Measurements from ENCODE around the gene SNX13. TPM values are rescaled to one million over a fixed set of nuclear protein-coding genes. Genes with fewer than 3 reads are reported as not detected.

Gene SNX13
- polyA plus RNA-seq, 2 of the 4 experiments (the other 2 are of a cell fraction), result 13.1 to 31.6 TPM

GRCh38 chr7:17957871-17958270 is 17.6 kb upstream of the SNX13 start:
- no peak for FAIRE-seq
- TF ChIP-seq REST (IDR thresholded peaks at IDR 0.05) (no peak), TP53 (CRISPR knock-in tag; IDR thresholded peaks at IDR 0.05) (no peak), EP300 (IDR thresholded peaks at IDR 0.05) (no peak), ATOH8 (CRISPR knock-in tag; IDR thresholded peaks at IDR 0.05; ENCODE audit: low read depth) (no peak), RNF2 (IDR thresholded peaks at IDR 0.05; ENCODE audit: borderline replicate concordance, low read depth) (no peak), CTCF (IDR thresholded peaks at IDR 0.05) (no peak), KDM5A (IDR thresholded peaks at IDR 0.05) (no peak)
- ChIA-PET POLR2A (no interaction called here), CTCF (interaction anchor here (0.8 kb wide), 1 partner anchor 188 kb away, joined by 3 read pairs; no protein-coding TSS in a partner anchor)
- no peak overlapping the region for H3K4me2 ChIP-seq
- no peaks in the 10 kb centered on the region for H3K9me3 ChIP-seq
- no peak for ATAC-seq
- DNase-seq (ENCODE audit: low read depth in 1 of 2, low spot score in 1 of 2), result no peak
- no peaks in the 10 kb centered on the region for H3K4me1 ChIP-seq
- 89% methylated on average over 2 of the region's 2 CpGs for WGBS (ENCODE audit: missing lambda C conversion rate)
- no peak overlapping the region for H3K27ac ChIP-seq
- no peak overlapping the region for H3K4me3 ChIP-seq

GRCh38 chr7:17952387-17952786 is 12.1 kb upstream of the SNX13 start:
- Histone ChIP-seq H3K9me3 (no peaks in the 10 kb centered on the region), H3K27ac (no peak overlapping the region), H3K4me1 (0 out of 3 replicates have a peak, but pooled peaks cover 6% of the 10 kb centered on the region), H3K4me2 (no peak overlapping the region), H3K4me3 (no peak overlapping the region)
- ChIA-PET CTCF (no interaction called here), POLR2A (no interaction called here)
- ATAC-seq, result no peak
- FAIRE-seq, result no peak
- DNase-seq (ENCODE audit: low read depth in 1 of 2, low spot score in 1 of 2), result no peak
- no peak for TF ChIP-seq EHMT2 (IDR thresholded peaks at IDR 0.05; ENCODE audit: low read depth)
- TF ChIP-seq CBX2 (IDR thresholded peaks at IDR 0.05; ENCODE audit: borderline replicate concordance, low read depth), result no peak
- TF ChIP-seq FOSL2 (IDR thresholded peaks at IDR 0.05), result no peak
- no peak for TF ChIP-seq FOSL2 (CRISPR knock-in tag; IDR thresholded peaks at IDR 0.05)
- TF ChIP-seq RAD21 (conservative IDR thresholded peaks at IDR 0.05 in 1 of 2, IDR thresholded peaks at IDR 0.05 in 1 of 2), result no peak
- 55% methylated on average over 2 of the region's 2 CpGs for WGBS (ENCODE audit: missing lambda C conversion rate)

- Histone ChIP-seq H3K4me1 (0 out of 3 replicates have a peak, but pooled peaks cover 6% of the 10 kb centered on the region), H3K4me2 (no peak overlapping the region), H3K9me3 (no peaks in the 10 kb centered on the region), H3K4me3 (no peak overlapping the region), H3K27ac (no peak overlapping the region)
- ChIA-PET CTCF (no interaction called here), POLR2A (no interaction called here)
- TF ChIP-seq RFX5 (IDR thresholded peaks at IDR 0.05), result no peak
- TF ChIP-seq KDM1A (IDR thresholded peaks at IDR 0.05; ENCODE audit: low read depth), result no peak
- TF ChIP-seq RNF2 (IDR thresholded peaks at IDR 0.05; ENCODE audit: borderline replicate concordance, low read depth), result no peak
- no peak for TF ChIP-seq JUNB (IDR thresholded peaks at IDR 0.05)
- TF ChIP-seq NPAS2 (CRISPR knock-in tag; IDR thresholded peaks at IDR 0.05; ENCODE audit: borderline replicate concordance), result no peak
- peak; percentile 95 for TF ChIP-seq MAFK (IDR thresholded peaks at IDR 0.05; ENCODE audit: partially characterized antibody)
- FAIRE-seq, result no peak
- DNase-seq (ENCODE audit: low read depth in 1 of 2, low spot score in 1 of 2), result no peak
- 92% methylated on average over 5 of the region's 5 CpGs for WGBS (ENCODE audit: missing lambda C conversion rate)
- no peak for ATAC-seq
Observed at GRCh38 chr7:17951742-17952254, 11.5 kb upstream of the SNX13 start.

Measured in A549 (cell line).